ENCODE measurements around the gene MRM2. TPM values are rescaled to one million over a fixed set of nuclear protein-coding genes. Genes with fewer than 3 reads are reported as not detected.

Gene MRM2
- total and polyA plus RNA-seq, 10 of the 15 experiments (the other 5 are each of a cell fraction or from before 2014, with no cell fraction given) = 43.2 to 128 (median 71.4) TPM

DNA sequence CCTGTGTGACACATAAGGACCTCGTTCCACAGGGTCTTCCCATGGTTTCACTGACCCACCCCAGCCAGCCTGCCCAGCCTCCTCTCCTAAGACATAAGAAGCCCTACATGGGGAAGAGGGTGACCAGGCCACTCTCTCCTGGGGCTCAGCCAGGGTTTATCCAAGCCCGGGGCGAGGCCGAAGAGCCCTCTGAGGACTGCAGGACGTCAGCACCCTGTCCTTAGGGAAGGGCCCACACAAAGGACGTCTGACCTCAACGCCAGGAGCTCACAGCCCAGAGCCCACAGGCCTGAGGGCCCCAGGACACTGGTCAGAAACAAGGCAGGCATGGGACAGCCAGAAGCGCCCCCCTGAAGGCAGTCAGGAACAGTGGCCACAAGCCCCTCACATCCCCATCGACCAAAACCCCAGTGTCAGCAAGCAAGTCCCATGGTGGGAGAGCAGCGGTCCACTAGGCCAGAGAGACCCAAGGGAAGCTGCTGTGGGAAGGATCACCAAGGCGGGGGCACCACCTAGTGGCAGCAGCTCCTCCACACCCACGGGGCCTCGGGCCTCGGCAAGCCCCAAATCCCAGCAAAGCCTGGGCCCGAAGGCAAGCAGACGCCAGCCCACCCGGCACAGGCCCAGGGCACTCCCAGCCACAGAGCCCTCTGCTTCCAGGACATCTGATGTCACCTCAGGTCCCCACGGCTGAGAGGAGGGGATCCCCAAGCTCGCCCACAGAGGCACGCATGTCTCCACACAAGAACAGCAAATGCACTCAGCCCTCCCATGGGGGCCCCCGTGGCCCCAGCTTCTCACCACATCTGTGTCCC lies 32.7 kb downstream of the MRM2 start:
- DNase-seq (ENCODE audit: low read depth, low spot score) (peak; percentile 32), ATAC-seq (peak; percentile 94), FAIRE-seq (peak; percentile 54)
- POLR2A ChIA-PET = interaction anchor here (0.8 to 1.0 kb wide), 3 partner anchors 27 to 109 kb away, joined by 3 to 5 read pairs (median 3); no protein-coding TSS in a partner anchor
- Histone ChIP-seq H3K9ac (ENCODE audit: control insufficient read depth, insufficient read depth, low read length) (peak overlapping the region; percentile 13; the same call in 1 of the 2 replicates), H3K9me3 (replicated peaks; ENCODE audit: control insufficient read depth, insufficient read depth, low read length) (no peaks in the 10 kb centered on the region), H3K27me3 (replicated peaks in 1 of 2; ENCODE audit: control insufficient read depth in 2 of 2, insufficient read depth in 2 of 2, low read length in 1 of 2) (no peaks in the 10 kb centered on the region), H3K4me1 (ENCODE audit: control insufficient read depth, insufficient read depth, low read length) (peaks cover 11% of the 10 kb centered on the region), H3K27ac (ENCODE audit: control insufficient read depth, insufficient read depth) (peak overlapping the region; percentile 45), H3K4me2 (ENCODE audit: control insufficient read depth, insufficient read depth) (no peak overlapping the region; the same call in 1 of the 2 replicates), H3K36me3 (ENCODE audit: control insufficient read depth in 2 of 2, insufficient read depth in 2 of 2, low read length in 1 of 2) (peaks cover 16 to 34% of the 10 kb centered on the region in 2 experiments), H3K4me3 (no peak overlapping the region), H3K79me2 (ENCODE audit: control insufficient read depth, insufficient read depth, low read length) (peaks cover 3% of the 10 kb centered on the region), H4K20me1 (ENCODE audit: control insufficient read depth, insufficient read depth) (no peaks in the 10 kb centered on the region), H2AFZ (ENCODE audit: control insufficient read depth, low read depth, low read length) (peak overlapping the region; percentile 41; the same call in 1 of the 2 replicates)
- RAD21 ChIA-PET (ENCODE audit: unreplicated experiment) = interaction anchor here (0.6 to 2.5 kb wide), 17 partner anchors 15 to 628 kb away, joined by 3 to 23 read pairs (median 3); partner anchors contain the start of gene EIF3B
- intact Hi-C loops (cut with micrococcal nuclease; ENCODE audit: unreplicated experiment) = loop anchor here (1.0 to 10.0 kb wide), 4 partner anchors 139 to 631 kb away; no protein-coding TSS in a partner anchor
- CTCF ChIA-PET = interaction anchor here (0.5 to 5.3 kb wide), 21 partner anchors 8 to 704 kb away, joined by 3 to 45 read pairs (median 4); no protein-coding TSS in a partner anchor
- in situ Hi-C loops (cut with MboI) = no loop called here
- SMC1A ChIA-PET (ENCODE audit: uncharacterized antibody, unreplicated experiment) = interaction anchor here (0.7 to 2.3 kb wide), 9 partner anchors 14 to 171 kb away, joined by 3 to 10 read pairs (median 4); no protein-coding TSS in a partner anchor
- no TSS peak for BruUV-seq (replicated peaks)
- 28% methylated on average over 21 of the region's 21 CpGs for WGBS (ENCODE audit: insufficient coverage, insufficient replicate concordance, low lambda C conversion rate, missing lambda C conversion rate)
- 0 out of 2 replicates have a peak, but pooled peaks have one; percentile 33 for TF ChIP-seq POLR2AphosphoS5 (IDR thresholded peaks at IDR 0.05; ENCODE audit: low read length)
- TF ChIP-seq ASH2L (IDR thresholded peaks at IDR 0.05; ENCODE audit: borderline replicate concordance, low read depth) = no peak
- TF ChIP-seq ZSCAN29 (IDR thresholded peaks at IDR 0.05) = no peak
- no peak for TF ChIP-seq SREBF1 (IDR thresholded peaks at IDR 0.05; ENCODE audit: low read length)
- TF ChIP-seq, protein P1, sequence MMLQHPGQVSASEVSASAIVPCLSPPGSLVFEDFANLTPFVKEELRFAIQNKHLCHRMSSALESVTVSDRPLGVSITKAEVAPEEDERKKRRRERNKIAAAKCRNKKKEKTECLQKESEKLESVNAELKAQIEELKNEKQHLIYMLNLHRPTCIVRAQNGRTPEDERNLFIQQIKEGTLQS (IDR thresholded peaks at IDR 0.05; ENCODE audit: borderline replicate concordance, extremely low read depth, low read depth, low read length) = no peak
- peak; percentile 44; the same call in 1 of the 2 replicates for TF ChIP-seq CBFB (IDR thresholded peaks at IDR 0.05; ENCODE audit: low read depth)
- TF ChIP-seq FOS (IDR thresholded peaks at IDR 0.05; ENCODE audit: borderline replicate concordance, extremely low read depth, insufficient read length) = no peak
- TF ChIP-seq HCFC1 (IDR thresholded peaks at IDR 0.05; ENCODE audit: low read length) = no peak
- no peak for TF ChIP-seq TARDBP (IDR thresholded peaks at IDR 0.05; ENCODE audit: borderline replicate concordance)
- TF ChIP-seq, protein P2, sequence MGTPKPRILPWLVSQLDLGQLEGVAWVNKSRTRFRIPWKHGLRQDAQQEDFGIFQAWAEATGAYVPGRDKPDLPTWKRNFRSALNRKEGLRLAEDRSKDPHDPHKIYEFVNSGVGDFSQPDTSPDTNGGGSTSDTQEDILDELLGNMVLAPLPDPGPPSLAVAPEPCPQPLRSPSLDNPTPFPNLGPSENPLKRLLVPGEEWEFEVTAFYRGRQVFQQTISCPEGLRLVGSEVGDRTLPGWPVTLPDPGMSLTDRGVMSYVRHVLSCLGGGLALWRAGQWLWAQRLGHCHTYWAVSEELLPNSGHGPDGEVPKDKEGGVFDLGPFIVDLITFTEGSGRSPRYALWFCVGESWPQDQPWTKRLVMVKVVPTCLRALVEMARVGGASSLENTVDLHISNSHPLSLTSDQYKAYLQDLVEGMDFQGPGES (IDR thresholded peaks at IDR 0.05) = 0 out of 2 replicates have a peak, but pooled peaks have one; percentile 20
- TF ChIP-seq YY1 (IDR thresholded peaks at IDR 0.05; ENCODE audit: low read depth, low read length) = peak; percentile 68; the same call in 1 of the 2 replicates
- TF ChIP-seq TBL1XR1 (IDR thresholded peaks at IDR 0.05; ENCODE audit: low read depth, low read length) = peak; percentile 61; the same call in 1 of the 2 replicates
- no peak for TF ChIP-seq ZNF622 (IDR thresholded peaks at IDR 0.05)
- TF ChIP-seq, protein P3, sequence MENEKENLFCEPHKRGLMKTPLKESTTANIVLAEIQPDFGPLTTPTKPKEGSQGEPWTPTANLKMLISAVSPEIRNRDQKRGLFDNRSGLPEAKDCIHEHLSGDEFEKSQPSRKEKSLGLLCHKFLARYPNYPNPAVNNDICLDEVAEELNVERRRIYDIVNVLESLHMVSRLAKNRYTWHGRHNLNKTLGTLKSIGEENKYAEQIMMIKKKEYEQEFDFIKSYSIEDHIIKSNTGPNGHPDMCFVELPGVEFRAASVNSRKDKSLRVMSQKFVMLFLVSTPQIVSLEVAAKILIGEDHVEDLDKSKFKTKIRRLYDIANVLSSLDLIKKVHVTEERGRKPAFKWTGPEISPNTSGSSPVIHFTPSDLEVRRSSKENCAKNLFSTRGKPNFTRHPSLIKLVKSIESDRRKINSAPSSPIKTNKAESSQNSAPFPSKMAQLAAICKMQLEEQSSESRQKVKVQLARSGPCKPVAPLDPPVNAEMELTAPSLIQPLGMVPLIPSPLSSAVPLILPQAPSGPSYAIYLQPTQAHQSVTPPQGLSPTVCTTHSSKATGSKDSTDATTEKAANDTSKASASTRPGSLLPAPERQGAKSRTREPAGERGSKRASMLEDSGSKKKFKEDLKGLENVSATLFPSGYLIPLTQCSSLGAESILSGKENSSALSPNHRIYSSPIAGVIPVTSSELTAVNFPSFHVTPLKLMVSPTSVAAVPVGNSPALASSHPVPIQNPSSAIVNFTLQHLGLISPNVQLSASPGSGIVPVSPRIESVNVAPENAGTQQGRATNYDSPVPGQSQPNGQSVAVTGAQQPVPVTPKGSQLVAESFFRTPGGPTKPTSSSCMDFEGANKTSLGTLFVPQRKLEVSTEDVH (IDR thresholded peaks at IDR 0.05; ENCODE audit: low read depth, partially characterized antibody) = no peak
- no peak for TF ChIP-seq NFYB (IDR thresholded peaks at IDR 0.05; ENCODE audit: insufficient read depth, low read depth, low read length)
- no peak for TF ChIP-seq FOXK2 (IDR thresholded peaks at IDR 0.05)
- TF ChIP-seq SMARCA5 (IDR thresholded peaks at IDR 0.05) = 0 out of 2 replicates have a peak, but pooled peaks have one; percentile 53
- peak; percentile 36 for TF ChIP-seq SP1 (IDR thresholded peaks at IDR 0.05; ENCODE audit: low read depth, low read length)
